HG03139 (cell line): ENCODE data around the gene ADIPOR2.

Experiments
- ATAC-seq: cut with Tn5 transposase; IDR thresholded peaks from one replicate; pipeline ENCODE4 v1.9.1; 2021; ENCODE audit not compliant: unreplicated experiment

ADIPOR2 gene

GRCh38 chr12:1797011-1797901, 106.4 kb downstream of the ADIPOR2 start:
- ATAC-seq, result peak; percentile 9

- no peak for ATAC-seq
Measured at GRCh38 chr12:1797991-1798640, 107.2 kb downstream of the ADIPOR2 start.

- ATAC-seq, result no peak
Measured at GRCh38 chr12:1798641-1799020, 107.8 kb downstream of the ADIPOR2 start.

- ATAC-seq, result no peak
Measured at GRCh38 chr12:1799051-1799881, 108.4 kb downstream of the ADIPOR2 start.

GRCh38 chr12:1799882-1800400, 109.1 kb downstream of the ADIPOR2 start:
- ATAC-seq, result no peak

GRCh38 chr12:1800401-1801302, 109.8 kb downstream of the ADIPOR2 start:
- no peak for ATAC-seq

- ATAC-seq, result no peak
Measured at GRCh38 chr12:1801303-1801975, 110.6 kb downstream of the ADIPOR2 start.

GRCh38 chr12:1803736-1804135, 112.9 kb downstream of the ADIPOR2 start:
- no peak for ATAC-seq

GRCh38 chr12:1804545-1805332, 113.9 kb downstream of the ADIPOR2 start:
- ATAC-seq, result peak; percentile 69

- no peak for ATAC-seq
Measured at GRCh38 chr12:1805441-1806081, 114.7 kb downstream of the ADIPOR2 start.

GRCh38 chr12:1806301-1807086, 115.6 kb downstream of the ADIPOR2 start:
- ATAC-seq, result no peak

- ATAC-seq, result no peak
Measured at GRCh38 chr12:1807087-1807860, 116.4 kb downstream of the ADIPOR2 start.

- ATAC-seq, result no peak
Measured at GRCh38 chr12:1808036-1808797, 117.3 kb downstream of the ADIPOR2 start.

- ATAC-seq, result no peak
Measured at GRCh38 chr12:1808798-1809480, 118.1 kb downstream of the ADIPOR2 start.

GRCh38 chr12:1809591-1810190, 118.8 kb downstream of the ADIPOR2 start:
- no peak for ATAC-seq
